HG03066 (cell line): ENCODE results near the gene LRIT1.
A peak's percentile ranks its signal among the peaks of the same experiment; 100 is the strongest.

Source experiments
- ATAC-seq: cut with Tn5 transposase; IDR thresholded peaks from one replicate; pipeline ENCODE4 v1.9.1; 2021; ENCODE audit warnings: low read depth; ENCODE audit not compliant: unreplicated experiment

LRIT1 gene

DNA sequence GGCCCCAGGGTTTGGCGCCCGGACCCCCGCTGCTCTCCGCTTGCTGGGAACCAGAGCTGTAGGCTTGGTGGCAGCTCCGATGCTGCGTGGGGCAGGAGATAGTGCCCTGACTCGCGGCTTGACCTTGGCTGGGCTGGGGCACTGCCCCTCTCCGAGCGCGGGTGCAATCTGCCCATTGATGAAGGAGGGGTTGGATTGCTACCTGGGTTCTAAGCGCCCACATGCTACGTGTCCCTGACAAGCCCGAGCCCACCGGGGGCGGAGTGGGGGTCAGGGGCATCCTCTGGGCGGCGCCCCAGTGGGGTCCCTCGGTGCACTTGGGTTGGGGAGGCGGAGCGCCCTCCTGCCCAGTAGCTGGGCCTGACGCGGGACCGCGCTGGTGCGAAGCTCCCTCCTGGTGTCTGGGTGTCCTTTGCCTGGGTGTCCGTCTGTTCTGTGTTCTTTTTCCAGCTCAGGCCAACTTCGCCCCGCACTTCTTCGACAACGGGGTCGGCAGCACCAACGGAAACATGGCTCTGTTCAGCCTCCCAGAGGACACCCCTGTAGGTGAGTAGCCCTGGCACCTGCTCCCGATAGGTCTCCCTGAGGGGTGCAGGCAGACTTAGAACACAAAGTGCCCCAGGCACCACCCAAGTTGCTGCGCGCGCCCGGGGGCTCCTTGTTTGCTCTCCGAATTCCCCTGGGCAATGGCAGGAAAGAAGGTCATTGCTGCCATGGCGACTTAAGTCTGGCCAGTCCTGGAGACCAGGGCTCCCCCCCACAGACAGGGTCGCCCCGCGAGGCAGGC, 46.1 kb downstream of the LRIT1 start:
- no peak for ATAC-seq

DNA sequence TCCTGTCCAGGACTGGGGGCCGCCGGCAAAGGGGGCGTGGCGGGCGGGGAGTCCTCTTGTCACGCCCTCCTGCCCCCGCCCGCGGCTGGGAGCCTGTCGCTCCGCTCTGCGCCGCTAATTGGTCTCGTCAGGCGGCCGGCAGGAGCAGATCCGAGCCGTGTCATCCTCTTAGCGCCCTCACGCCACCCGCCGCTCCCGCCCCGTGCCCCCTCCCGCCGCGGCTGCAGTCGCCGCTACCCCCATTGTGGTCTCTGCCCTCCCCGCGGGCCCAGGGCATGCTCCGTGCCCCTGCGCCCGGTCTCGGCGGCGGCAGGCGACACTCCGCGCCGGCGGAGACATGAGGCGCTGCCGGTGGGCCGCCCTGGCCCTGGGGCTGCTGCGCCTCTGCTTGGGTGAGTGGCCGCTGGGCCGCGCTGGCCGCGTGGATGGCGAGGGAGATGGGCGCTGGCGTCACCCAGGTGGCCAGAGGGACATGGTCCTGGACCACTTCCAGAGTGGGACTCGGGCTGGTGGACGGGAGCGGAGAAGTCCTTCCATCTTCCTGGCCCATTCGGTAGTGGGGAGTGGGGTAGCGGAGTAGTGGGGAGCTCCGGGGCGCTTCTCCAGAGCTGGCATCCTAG, 46.8 kb downstream of the LRIT1 start, which contains the start of gene CDHR1:
TSS of gene CDHR1 (plus strand) at position 114 of the 620 bp plus-strand sequence. CDS start at position 338, 224 bp downstream.
- ATAC-seq: peak; percentile 64

DNA sequence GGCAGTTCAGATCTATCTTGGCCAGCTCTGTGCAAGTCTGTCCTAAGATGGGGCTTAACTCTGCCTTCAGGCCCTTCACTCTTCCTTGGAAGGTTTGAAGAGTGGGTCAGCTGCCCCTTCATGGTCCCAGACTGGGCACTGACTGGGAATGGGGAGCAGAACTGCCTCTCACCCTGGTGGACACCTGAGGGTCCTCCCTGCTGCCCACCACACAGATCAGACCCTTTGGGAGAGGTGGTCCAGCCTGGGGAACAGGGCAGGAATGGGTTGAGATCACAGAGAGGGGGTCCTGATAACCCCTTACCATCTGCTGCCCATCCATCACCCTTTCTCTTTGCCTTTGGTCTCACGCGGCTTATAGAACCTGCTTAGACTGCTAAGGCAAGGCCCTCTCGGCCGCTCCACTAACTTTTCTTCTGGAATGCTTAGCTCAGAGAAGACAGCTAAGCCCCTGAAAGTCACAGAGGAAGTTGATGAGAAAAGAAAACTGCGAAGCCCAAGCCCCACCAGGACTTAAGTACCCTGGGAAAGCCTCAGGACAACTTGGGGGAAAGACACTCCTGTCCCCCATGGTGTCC, 47.4 kb downstream of the LRIT1 start:
- peak; percentile 5 for ATAC-seq

GRCh38 chr10:84193327-84193726, 48.0 kb downstream of the LRIT1 start:
- ATAC-seq: no peak

DNA sequence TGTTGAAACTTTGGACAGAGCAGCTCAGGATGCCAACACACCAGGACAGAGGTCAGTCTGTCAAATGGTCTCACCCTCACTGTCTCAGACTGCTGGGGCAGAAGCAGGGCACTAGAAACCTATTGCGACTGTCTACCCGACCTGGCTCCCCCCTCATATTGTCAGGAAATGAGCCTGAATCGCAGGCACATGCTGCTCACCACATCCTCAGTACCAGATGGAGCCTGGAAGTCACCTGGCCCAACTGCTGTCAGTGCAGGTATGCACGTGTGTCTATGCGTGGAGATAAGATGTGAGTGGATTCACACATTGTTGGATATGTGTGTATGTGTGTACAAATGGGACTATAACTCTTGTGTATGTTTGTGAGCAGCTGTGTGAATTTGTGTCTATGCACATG, 50.2 kb downstream of the LRIT1 start:
- ATAC-seq: no peak

DNA sequence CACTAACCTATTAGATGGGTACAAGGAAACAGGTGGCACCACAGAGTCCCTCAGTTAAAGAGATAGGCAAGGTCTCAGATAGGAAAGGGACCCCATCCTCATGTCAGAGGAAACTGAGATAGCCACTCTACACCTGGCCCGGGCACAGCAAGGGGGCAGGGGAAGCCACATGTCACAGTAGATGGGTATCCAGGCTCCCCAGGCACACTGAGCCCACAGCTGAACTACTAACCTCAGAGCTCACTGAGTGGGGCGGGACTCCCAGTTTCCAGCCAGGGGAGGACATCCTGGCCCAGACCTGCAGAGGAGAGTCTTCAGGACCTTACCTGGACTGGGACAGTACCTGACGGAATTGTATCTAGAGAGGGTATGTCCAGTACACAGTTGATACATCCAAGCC, 50.7 kb downstream of the LRIT1 start:
- no peak for ATAC-seq

DNA sequence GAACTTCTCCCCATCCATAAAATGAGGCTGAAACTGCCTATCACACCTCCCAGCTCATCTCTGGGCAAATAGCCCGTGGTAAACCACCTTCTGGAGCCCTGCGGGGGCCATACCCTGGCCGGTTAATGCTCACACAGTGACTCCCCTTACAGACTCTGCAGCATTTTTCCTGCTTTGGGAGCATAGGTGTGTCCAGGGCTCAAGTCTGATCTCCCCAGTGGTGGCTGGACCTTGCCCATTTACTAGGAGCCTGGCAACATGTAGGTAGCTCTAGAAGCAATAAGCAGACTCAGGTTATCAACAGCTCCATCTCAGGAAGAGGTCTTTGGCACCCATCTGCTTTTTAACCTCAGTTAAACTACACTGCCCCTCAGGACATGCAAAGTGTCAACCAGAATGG, 52.5 kb downstream of the LRIT1 start:
- no peak for ATAC-seq

- no peak for ATAC-seq
These were observed 55.7 kb downstream of the LRIT1 start for GRCh38 chr10:84185526-84186175.

GRCh38 chr10:84184517-84184916, 56.8 kb downstream of the LRIT1 start:
- ATAC-seq: no peak

DNA sequence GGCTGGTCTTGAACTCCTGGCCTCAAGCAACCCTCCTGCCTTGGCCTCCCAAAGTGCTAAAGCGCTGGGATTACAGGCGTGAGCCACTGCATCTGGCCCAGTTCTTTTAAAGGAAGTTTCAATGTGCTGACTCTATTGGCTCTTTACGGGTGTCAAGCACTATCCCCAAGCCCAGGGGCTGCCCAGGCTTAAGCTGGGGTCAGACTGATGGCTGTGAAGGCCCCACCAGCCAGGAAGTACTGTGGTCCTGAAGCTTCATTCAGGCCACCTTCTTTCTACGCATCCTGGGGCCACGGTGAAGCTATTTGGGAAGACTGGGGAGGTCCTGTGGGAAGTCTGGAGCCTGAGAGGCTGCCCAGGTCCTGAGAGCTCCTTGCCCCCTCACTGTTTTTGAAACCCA, 59.7 kb downstream of the LRIT1 start:
- no peak for ATAC-seq
